GM18507 (cell line): ENCODE measurements around the gene GBE1.

Source experiments
- DNase-seq: peaks from one replicate; pipeline ENCODE4 v3.0.0; 2011; ENCODE audit warnings: low read depth; ENCODE audit not compliant: insufficient read length; ENCODE audit errors: extremely low spot score
- FAIRE-seq: peaks from 2 replicates; lab custom pipeline; 2011; peaks lifted over from hg19 to GRCh38; lab: Jason Lieb, UNC

The GBE1 gene

DNA sequence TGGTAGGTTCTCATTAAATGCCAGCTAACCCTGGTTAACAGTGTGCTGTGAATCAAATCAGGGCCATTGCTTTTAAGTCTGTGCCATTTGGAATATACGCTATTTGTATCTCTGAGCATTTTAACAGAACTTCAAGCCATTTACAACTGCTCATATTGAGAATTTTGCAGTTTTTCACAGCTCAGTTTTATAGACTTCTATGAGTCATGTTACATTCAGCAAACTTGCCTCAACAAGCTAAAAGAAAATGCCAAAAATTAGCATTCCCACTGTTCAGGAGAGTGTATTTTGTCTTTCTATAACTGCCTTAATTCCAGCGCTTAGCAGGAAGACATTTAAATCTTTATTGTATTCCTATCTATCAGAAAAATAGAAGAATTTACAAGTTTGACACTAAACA, 196.4 kb downstream of the GBE1 start:
- FAIRE-seq (no peak), DNase-seq (no peak)

DNA sequence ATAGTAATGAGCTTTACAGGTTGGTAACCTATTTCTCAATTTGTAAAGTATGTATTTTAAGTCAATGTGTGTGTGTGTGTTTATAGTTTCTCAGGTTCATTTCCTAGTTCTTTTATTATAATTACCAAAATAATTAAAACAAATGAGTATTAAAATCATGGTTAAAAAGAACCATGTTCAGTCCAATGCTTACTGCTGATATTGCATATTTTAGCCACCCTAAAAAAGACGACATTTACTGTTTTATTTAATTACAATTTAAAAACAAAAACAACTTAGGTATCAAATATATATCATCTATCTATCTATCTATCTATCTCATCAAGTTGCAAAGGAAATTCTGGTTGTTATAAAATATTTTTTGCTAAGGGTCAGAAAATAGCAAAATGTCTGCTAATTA, 203.3 kb downstream of the GBE1 start:
- no peak for DNase-seq
- no peak for FAIRE-seq

DNA sequence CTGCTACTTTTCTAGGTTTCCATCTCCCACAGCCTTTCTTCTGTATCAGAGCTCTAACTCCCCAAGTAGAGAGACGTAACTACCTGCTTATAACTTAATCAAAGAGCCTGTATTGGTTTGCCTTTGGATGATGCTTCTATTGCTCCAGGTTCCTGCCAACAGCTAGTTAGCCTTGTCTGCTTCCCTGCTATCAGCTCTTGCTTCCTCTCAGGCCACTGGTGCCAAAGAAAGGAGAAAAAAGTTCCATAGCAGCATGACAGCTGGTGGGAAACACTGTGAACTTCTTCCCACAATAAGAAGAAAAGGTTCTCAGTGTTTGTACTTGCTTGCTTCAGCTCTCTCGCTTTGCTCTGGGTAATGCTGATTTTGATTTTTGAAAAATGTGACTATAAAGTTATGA, 206.6 kb downstream of the GBE1 start:
- no peak for FAIRE-seq

DNA sequence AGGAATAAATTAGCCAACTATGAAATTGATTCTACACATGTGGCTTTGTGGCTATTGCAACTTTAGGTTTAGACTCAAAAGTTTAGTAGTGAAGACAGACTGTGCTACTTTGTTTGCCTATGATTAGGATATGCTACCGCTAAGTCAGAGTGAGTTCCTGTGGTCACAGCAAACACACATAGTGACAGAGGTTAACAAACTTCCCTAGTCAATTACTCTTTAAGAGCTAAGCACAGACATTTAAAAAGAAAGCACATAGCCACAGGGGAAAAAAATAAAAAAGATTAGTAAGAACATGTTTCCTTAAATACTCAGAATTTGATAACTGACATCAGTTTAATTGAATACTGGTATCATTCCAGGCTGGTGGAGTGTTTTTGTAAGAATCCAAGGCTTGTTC, 207.1 kb downstream of the GBE1 start:
- no peak for FAIRE-seq
- no peak for DNase-seq

More for the DNA sequence above, 206.6 kb downstream of the GBE1 start:
- DNase-seq, result no peak

DNA sequence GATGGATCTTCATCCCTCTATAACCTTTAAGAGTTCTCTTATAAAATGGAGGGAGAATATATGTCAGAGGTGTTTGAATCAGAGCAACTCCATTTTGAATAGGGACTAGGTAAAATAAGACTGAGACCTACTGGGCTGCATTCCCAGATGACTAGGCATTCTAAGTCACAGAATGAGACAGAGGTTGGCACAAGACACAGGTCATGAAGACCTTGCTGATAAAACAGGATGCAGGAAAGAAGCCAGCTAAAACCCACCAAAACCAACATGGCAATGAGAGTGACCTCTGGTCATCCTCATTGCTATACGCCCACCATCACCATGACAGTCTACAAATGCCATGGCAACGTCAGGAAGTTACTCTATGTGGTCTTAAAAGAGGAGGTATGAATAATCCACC, 211.0 kb downstream of the GBE1 start:
- no peak for DNase-seq
- FAIRE-seq, result no peak

DNA sequence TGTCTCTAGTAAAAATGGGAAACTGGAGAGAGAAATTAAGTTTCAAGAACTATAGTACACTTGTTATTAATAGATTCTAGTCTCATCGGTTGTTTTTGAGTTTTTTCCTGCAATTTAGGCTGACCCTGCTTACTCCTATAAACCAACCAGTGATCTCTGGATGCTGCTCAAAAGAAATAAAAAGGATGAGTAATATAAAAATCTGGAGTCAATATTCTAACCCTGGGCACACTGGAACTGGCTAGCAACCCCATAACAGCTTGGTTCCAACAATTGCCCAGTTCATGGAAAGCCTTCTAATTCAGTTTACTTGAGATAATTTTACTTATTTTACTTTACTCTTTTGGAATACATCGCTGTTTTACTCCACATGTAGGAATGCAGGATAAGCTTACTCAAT, 211.6 kb downstream of the GBE1 start:
- FAIRE-seq (no peak), DNase-seq (no peak)

DNA sequence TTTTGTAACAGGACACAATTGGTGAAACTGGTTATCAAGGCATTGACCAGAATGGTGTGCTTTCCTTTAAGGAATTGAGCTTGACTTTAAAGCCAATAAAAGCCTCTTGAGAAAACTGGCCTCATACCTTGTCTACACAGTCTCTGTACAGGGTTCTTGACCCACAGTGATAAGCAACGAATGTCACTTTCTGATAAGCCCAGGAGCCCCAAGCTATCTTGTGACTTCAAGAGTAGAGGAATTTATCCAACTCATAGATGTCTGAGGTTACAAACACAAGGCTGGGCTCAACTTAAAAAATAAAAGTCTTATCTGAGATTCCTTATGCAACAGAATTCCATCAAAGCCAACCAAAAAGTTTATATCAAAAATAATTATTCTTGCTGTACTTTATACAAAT, 212.1 kb downstream of the GBE1 start:
- no peak for FAIRE-seq
- DNase-seq, result no peak

DNA sequence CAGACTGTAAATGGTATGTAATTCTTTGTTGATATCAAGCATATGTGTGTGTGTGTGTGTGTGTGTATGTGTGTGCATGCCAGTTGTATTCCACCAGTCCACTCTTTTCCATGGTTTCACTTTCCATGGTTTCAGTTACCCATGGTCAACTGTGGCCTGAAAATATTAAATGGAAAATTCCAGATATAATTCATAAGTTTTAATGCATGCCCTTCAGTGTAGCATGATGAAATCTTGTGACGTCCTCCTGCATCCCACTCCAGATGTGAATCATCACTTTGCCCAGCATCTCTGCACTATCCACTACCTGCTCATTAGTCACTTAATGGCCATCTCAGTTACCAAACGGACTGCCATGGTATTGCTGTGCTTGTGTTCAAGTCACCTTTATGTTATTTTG, 215.9 kb downstream of the GBE1 start:
- FAIRE-seq, result peak; percentile 35

DNA sequence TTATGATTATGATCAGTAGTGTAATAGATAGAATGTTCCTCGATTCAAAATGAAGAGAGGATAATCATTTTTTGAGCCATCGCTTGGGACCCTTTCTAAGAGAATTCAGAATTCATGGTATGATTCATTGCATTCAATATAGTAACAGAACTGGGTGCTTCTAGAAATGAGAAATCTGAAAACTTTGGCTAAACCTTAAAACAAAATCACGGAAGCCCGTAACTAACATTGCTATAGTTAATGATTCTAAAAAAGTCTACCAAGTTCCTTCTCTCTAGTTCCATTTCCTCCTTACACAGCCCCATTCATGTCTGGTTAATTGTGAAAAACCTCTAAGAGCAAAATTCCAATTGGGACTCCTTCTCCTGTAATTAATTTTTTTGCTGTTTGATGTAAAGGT, 217.1 kb downstream of the GBE1 start:
- peak; percentile 9 for FAIRE-seq
- no peak for DNase-seq

More for the DNA sequence above, 215.9 kb downstream of the GBE1 start:
- no peak for DNase-seq

DNA sequence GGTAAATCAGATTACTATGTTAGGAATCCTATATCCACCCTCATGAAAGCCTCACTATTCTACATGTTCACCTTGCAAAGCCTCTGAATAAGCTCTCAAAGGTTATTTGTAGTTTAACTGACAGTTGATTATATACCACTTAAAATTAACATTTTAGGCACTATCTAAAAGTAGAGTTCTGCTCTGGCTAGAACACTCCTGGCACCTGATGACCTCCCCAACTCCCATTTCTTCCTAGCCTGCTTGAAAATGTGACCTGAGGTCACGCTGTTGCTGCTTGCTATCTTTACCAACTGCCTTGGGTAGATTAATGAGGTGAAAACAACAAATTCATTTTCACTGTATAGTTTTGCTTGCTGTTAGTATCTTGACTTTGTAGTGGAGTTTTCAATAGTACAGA, 220.7 kb downstream of the GBE1 start:
- FAIRE-seq, result no peak
- DNase-seq, result no peak

DNA sequence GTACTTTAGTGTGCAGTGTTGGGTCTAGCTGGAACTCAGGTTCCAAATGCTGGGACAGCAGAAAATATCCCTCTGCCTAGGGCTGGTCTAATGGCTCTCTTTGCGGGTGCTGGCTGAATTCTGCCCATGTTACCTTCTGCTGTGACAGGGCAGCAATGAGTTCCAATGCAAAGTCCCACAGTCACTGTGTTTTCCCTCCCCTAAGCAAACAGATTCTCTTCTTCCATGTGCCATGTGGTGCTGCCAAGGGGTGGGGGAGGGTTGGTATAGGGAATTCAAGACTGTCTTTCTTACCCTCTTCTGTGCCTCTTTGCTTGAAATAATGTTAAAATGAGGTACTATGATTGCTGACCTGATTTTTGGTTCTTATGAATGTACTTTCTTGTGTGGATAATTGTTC, 229.6 kb downstream of the GBE1 start:
- DNase-seq, result no peak
- no peak for FAIRE-seq

DNA sequence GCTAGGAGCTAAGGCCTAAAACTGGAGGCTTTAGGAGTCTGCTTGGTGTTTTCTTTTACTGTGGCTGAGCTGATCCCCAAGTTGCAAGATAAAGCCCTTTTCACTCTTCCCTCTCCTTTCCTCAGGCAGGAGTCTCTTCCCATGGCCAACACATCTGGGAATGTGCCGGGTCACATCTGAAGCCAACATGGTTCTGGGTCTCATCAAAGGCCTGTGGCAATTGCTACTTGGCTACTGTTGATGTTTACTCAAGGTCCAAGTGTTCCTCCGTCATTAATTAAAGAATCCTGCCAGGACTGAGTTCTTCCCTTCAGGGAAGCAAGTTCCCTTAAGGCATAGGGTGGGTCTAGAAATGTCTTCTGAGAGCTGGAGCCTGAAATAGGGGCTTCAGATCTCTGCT, 230.2 kb downstream of the GBE1 start:
- DNase-seq, result no peak
- FAIRE-seq, result no peak

DNA sequence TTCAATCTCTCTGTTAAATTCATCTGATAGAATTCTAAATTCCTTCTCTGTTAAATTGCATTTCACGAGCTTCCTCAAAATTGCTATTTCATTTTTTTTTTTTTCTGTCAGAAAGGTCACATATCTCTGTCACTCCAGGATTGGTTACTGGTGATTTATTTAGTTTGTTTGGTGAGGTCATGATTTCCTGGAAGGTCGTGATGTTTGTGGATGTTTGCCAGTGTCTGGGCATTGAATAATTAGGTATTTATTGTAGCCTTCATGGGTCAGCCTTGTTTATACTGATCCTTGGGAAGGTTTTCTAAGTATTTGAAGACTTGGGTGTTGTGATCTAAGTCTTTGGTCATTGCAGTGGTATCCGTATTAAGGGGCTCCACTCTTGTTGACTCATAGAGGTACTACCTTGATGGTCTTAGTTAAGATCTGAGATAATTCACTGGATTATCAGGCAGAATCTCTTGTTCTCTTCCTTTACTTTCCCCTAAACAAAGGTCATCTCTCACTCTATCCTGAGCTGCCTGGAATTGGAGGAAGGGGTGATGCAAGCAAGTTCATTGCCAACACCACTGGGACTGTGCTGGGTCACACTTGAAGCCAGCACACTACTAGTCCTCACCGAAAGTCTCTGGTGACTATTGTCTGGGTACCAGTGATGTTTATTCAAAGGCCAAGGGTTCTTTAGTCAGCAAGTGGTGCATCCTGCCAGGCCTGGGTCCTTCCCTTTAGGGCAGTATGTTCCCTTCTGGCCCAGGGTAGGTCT, 231.1 kb downstream of the GBE1 start:
- DNase-seq, result no peak
- FAIRE-seq, result no peak

DNA sequence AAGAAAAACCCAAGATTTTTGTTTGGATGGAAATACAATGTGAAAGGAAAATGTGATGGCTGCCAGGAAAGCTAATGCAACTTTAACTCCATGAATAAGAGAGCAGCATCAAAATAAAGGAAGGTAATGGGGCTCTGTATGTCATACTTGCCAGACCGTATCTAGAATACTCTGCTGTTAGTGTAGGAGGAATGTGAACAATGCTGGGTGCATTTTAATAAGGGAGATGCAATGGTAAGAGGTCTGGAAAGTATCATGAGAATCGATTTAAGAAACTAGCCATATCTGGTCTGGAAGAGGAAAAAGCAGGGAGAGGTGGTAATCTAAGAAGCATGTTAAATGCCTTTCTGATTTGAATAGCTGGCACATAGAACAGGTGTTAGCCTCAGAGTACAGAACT, 239.6 kb downstream of the GBE1 start:
- FAIRE-seq (no peak), DNase-seq (no peak)

DNA sequence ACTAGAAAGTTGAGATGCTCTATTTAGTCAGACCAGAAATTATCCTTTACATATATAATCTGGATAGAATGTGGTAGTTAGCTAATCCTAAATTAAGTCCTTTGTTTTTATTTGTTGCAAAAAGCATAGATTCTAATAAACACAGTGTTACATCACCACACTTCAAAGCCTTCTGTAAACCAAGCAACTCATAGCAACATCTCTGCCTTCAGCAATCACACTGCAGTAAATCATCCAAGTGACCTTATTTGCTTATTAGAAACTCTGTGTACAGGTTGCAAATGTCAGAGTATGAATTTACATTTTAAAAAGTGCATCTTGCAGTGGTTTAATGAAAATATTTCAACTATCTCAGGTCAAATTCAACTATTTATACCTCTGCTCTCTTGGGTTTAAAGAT, 242.5 kb downstream of the GBE1 start:
- no peak for DNase-seq
- FAIRE-seq, result no peak

DNA sequence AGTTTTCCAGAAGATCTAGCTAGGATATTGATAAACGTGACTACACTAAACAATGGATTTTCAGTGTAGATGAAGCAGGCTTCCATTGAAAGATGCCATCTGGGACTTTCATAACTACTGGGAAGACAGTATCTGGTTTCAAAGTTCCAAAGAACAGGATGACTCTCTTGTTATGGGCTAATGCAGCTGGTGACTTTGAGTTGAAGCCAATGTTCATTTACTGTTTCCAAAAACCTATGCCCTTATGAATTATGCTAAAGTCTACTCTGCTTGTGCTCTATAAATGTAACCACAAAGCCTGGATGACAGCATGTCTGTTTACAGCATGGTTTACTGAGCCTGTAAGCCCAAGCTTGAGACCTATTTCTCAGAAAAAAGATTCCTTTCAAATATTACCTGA, 245.4 kb downstream of the GBE1 start:
- FAIRE-seq (no peak), DNase-seq (no peak)

DNA sequence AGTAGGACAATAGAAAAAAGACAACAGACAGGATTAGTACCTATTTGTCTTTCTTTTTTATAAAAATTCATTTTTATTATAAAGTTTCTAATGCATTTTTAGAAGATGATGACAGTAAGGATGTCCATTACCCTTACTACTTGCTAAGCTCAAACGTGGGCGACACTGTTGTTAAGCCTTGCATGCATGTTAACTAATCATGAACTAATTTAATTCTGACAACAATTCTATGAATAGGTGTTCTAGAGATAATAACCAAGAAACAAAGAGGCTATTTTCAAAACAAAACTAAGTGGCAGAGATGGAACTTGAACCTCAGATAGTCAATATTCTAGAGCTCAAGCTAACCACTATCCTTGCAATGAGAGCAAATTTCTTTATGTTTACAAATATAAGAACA, 247.9 kb downstream of the GBE1 start:
- DNase-seq (no peak), FAIRE-seq (no peak)

DNA sequence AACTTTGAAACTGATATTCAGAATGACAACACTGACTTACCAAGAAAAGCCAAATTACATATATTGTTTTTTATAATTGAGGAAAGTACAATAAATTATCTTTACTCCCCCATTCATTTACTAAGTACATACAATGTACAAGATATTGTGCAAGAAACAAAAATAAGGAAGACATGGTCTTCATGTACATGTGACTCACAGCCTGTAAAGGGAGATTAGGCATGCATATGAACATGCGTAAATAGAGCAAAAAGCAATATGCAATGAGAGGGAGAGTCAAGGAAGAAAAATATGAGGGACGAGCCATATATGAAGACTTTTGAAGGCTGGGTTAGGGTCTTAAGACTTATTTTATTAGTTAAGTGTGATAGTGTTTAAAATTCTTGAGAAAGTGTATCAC, 258.4 kb downstream of the GBE1 start:
- DNase-seq (no peak), FAIRE-seq (no peak)

DNA sequence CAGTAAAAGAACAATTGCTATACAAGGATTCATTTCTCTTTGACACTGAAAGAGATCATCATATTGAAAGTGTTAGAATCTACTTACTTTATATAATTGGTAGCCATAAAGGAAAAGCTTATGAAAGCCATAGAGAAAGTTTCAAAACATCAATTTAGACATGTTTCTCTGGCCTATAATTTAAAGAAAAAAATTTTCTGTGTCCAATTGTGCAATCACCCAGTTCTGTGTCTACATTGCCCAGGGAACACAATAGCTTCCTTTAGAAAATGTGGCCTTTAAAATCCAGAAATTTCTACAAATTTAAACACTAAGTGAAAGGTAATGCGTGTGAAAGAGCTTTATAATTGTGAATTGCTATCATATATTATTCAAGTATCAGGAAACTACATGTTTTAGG, 259.2 kb downstream of the GBE1 start:
- FAIRE-seq (no peak), DNase-seq (no peak)

DNA sequence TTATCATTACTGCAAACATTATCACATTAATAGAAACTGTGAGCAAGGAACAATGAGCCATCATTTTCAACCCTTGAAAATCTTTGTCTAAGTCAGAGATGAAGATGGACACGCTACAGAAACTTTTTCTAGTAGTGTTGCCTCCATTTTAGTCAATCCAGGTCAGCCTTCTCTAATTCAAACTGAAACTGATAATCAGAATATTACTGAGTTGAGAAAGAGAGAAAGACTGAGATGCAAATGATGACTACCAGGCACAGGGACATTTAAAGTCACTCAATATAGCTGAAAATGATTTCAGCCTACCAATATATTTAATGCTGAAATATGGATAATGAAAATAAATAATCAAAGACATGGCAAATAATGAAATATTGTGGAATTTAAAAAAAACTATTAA, 261.4 kb downstream of the GBE1 start:
- no peak for DNase-seq
- no peak for FAIRE-seq

DNA sequence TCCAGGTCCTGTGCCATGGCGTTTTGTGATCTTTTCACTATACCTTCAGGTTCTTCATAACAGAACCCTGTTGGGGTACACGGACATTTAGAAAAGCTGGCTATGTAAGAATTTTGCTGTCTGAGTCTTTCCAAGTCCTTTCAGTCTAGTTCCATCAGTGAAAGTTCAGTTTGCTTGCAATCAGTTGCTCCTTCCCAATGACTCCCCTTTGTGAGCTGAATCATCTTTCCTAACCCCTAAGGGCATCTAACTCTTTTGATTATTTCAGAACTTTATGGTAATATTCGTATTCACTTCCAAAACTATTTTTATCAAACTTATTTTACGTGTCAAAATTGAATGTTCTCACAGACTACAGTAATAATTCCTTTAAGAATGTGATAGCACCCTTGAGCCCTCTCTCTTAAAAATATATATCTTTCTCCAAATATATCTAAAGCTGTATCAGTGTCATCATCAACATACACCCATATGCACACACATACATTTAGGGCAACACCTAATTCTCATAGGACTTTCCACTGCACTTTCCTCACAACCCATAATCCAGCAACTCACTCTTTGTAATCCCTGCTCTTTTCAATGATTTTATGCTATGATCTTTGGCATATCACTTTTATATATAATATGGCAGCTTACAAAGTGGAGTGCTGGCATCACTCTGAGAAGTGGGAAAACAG, 263.7 kb downstream of the GBE1 start:
- no peak for FAIRE-seq
- DNase-seq, result no peak
